NCI-H748 (cell line): ENCODE results near the gene FLAD1.

ENCODE experiments used
- DNase-seq: peaks from one replicate; lab custom pipeline; 2025; ENCODE audit not compliant: unreplicated experiment; lab: John Stamatoyannopoulos, UW

Gene FLAD1

GRCh38 chr1:155034318-155035208 is 51.4 kb downstream of the FLAD1 start:
- DNase-seq, result no peak

GRCh38 chr1:155035936-155036335 is 52.8 kb downstream of the FLAD1 start:
- no peak for DNase-seq

- DNase-seq, result no peak
These were observed 53.9 kb downstream of the FLAD1 start for GRCh38 chr1:155037043-155037442.

- DNase-seq, result no peak
These were observed 54.8 kb downstream of the FLAD1 start for GRCh38 chr1:155037851-155038441.

- no peak for DNase-seq
These were observed 55.6 kb downstream of the FLAD1 start for GRCh38 chr1:155038602-155039307.

- DNase-seq, result no peak
These were observed 56.1 kb downstream of the FLAD1 start for GRCh38 chr1:155039308-155039669.

GRCh38 chr1:155040358-155041093 is 57.4 kb downstream of the FLAD1 start:
- no peak for DNase-seq
